Esophagus squamous epithelium (tissue), 4 donors: ENCODE measurements around the gene DOC2B.
"Not testable (repeated sequence)": the region's sequence is repeated elsewhere in the genome, so short reads cannot be mapped to it uniquely, and the experiment has no call there.

Experiments used
- POLR2A ChIP-seq, 4 donors: fragments of 450-650 bp; IDR thresholded peaks; one replicate each; pipeline ENCODE4 v1.6.1; 2017; ENCODE audit warnings: antibody characterized with exemption in 4 of 4, mild to moderate bottlenecking in 4 of 4, moderate library complexity in 3 of 4
- TF ChIP-seq, protein P1 (sequence below), 6 experiments: fragments of 450-650 bp in 4 of 6; fragments of 200-600 bp in 2 of 6; sonication (generic) in 2 of 6; IDR thresholded peaks; one replicate each; pipeline ENCODE4 v1.5.1; 2016 to 2019; ENCODE audit warnings: antibody characterized with exemption in 6 of 6, mild to moderate bottlenecking in 4 of 6, moderate library complexity in 4 of 6

- TF ChIP-seq POLR2A (IDR thresholded peaks at IDR 0.05), result not testable (repeated sequence)
- TF ChIP-seq, protein P1, sequence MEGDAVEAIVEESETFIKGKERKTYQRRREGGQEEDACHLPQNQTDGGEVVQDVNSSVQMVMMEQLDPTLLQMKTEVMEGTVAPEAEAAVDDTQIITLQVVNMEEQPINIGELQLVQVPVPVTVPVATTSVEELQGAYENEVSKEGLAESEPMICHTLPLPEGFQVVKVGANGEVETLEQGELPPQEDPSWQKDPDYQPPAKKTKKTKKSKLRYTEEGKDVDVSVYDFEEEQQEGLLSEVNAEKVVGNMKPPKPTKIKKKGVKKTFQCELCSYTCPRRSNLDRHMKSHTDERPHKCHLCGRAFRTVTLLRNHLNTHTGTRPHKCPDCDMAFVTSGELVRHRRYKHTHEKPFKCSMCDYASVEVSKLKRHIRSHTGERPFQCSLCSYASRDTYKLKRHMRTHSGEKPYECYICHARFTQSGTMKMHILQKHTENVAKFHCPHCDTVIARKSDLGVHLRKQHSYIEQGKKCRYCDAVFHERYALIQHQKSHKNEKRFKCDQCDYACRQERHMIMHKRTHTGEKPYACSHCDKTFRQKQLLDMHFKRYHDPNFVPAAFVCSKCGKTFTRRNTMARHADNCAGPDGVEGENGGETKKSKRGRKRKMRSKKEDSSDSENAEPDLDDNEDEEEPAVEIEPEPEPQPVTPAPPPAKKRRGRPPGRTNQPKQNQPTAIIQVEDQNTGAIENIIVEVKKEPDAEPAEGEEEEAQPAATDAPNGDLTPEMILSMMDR (IDR thresholded peaks at IDR 0.05), result not testable (repeated sequence)
Observed at GRCh38 chr17:137166-137807, 44.2 kb downstream of the DOC2B start, which contains the start of gene SCGB1C2.
